HG02852 (cell line): ENCODE measurements around the gene GLS.
"Not testable (repeated sequence)": the region's sequence is repeated elsewhere in the genome, so short reads cannot be mapped to it uniquely, and the experiment has no call there.

Source experiments
- ATAC-seq: cut with Tn5 transposase; IDR thresholded peaks from one replicate; pipeline ENCODE4 v1.9.1; 2021; ENCODE audit warnings: mild to moderate bottlenecking, moderate library complexity; ENCODE audit not compliant: unreplicated experiment

GLS gene

DNA sequence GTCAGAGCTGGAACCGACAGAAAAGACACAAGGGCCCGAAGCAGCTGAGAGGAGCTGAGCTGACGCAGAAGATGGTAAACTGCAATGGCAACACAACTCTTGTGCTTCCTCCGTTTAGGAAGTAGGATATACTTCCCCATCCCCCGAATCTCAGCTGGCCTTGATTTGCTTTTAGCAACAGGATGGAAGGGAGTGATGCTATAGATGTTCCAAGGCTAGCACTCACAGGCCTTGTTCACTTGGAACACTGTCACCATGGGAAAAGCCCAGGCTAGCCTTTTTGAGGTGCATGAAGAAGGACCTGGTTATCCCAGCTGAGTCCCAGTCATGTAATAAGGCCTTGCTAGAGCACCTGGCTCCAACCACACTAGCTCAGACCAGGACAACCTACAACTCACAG lies 107.3 kb downstream of the GLS start:
- ATAC-seq: no peak

DNA sequence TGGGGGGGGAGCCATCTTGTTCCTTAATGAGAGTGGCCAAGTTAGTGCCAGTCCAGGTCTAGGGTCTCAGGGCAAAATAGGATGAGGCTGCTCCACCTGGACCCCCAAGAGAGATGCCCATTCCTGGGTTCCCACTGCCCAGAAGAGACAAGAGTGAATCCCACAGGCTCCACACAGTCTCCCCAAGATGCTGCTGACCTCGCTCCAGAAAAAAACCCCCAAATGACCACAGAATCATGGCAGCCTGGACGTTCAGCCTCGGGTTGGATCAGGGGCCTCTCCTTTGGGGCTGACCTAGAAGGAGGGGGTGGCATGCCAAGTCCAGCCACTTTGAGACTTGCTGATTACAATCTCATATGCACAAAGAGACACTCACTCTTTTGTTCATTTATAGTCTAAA lies 108.3 kb downstream of the GLS start:
- no peak for ATAC-seq

DNA sequence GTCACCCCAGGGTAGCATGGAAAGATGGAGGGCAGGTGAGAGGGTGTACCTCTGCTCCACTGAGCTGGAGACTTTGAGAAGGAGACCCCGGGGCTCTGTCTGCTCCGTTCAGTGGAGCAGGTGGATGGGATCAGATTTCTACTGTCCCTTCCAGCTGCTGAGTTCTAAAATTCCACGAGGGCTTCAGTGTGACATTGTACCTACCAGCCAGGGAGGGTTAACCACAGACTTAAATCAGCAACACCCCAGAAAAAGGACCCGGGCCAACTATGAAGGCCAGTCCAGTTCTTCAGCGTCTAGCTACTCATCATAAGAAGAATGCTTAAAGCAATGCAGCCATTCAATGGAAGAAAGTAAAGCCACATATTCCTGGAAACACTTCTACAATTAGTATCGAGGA lies 109.5 kb downstream of the GLS start:
- ATAC-seq: no peak

DNA sequence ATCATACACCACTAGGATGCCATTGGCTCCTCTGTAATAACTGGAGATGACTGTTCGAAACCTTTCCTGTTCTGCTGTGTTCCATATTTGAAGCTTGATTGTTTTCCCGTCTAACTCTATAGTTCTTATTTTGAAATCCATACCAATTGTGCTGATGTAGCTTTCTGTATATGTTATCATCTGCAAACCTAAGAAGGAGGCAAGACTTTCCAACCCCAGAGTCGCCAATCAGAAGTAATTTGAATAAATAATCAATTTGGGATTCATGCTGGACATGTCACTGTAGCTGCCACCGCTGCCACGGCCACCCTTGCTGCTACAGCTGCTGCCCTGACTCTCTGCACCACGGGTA lies 112.6 kb downstream of the GLS start:
- ATAC-seq: no peak

DNA sequence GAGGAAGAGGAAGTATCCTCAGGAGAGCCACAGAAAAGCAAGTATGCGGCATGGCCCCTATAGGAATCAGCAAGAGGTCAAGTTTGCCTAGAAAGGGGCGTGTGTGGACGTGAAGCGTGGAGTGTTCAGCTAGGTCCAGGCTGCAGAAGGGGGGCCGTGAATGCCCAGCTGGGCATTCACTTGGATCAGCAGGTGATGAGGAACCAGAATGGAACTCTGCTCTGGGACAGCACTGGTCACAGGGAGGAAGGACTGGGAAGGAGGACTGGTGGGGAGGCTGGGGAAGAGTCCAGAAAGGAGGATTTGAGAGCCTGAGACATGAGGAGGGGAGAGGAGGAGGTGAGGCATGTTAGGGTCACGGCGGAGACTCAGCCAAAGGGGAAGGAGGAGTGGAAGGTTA lies 113.5 kb downstream of the GLS start:
- ATAC-seq: no peak

DNA sequence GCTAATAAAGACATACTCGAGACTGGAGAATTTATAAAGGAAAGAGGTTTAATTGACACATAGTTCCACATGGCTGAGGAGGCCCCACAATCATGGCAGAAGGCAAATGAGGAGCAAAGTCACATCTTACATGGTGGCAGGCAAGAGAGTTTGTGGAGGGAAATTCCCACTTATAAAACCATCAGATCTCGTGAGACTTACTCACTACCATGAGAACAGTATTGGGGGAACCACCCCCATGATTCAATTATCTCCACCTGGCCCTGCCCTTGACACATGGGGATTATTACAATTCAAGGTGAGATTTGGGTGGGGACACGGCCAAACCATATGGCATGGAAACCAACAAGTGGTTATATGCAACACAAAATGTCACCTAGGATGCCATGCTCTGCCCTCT lies 114.7 kb downstream of the GLS start:
- not testable (repeated sequence) for ATAC-seq

DNA sequence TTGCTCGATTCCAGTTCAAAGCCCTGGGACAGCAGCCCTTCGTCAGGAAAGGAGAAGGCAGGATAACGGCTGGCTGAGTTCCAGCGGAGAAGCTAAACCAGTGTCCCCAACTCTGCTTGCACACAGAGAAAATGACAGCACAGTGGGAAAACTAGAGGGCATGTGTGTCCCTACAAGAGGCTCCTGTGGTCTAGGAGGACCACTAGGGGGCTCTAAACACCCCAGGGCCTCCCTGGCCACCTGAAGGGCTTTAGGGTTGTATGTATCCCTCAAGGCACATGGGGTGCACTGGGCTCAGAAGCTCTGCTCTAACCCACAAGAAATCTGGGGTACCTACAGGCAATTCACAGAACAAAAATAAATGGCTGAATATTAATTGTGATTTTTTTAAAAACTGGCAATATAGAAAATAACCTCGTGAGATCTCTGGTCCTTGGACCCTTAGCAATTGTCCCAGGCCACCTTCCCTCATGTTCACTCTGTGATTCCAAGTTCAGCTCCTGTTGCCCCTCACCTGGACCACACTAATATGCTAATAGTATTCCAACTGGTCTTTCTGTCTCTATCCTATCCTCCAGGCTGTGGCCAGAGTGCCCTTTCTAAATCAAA lies 115.8 kb downstream of the GLS start:
- no peak for ATAC-seq

DNA sequence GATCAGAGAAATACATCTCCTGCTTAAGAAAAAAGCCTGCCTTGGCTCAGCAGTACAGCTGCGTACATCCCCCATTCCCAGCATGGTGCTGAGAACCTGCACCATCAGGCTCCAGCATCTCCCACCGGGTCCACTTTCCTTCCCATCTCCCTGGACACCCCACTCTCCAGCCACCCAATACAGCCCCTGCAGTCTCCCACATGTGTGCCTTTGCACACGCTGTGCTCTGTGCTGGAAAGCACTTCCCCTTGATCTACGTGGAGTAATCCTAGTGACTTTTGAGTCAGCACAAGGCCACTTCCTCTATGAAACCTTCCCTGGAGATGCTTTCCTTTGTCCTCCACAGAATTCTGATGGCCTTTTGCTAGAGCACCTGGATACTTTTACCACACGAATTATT lies 116.3 kb downstream of the GLS start:
- no peak for ATAC-seq

DNA sequence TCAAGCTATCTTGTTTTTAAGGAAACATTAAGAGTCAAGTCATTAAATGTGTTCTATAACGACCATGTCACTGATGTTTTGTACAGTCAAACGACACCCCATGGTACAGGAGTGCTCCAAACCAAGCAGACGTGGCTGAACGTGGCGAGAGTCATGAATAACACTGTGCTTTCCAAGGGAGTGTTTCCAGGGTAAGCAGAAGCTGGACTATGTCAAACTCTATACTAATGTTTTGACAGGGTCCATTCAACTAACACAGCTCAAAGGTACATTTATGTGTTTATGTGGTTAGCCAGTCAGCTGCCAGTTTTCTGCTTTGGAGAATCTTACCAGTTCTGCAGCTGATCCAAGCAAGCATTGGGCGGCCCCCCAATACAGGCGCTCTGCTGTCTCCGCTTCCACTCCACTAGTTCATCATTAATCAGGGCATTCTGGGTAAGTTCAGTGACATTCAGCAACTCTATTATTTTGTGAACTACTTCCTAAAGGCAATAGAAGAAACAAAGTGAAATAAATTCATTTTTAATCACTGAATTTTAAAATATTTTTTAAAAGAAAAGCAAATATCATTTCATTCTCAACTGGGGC lies 117.0 kb downstream of the GLS start:
- no peak for ATAC-seq

DNA sequence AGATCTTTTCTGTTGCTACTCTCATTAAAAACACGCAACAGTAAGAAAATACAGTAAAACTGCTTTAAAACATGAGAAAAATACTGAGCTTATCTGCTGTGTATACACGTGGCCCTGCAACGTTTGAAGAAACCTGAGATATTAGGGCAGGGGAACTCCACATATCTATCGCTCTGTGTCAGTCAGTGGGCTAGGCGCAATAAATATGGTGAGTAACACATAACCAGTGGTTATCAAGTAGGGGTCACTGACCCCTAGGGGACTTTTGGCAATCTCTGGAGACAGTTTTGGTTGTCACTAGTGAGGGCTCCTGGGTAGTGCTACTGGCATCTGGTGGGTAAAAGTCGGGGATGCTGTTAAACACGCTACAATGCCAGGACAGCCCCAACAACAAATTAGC lies 118.4 kb downstream of the GLS start:
- ATAC-seq: no peak

DNA sequence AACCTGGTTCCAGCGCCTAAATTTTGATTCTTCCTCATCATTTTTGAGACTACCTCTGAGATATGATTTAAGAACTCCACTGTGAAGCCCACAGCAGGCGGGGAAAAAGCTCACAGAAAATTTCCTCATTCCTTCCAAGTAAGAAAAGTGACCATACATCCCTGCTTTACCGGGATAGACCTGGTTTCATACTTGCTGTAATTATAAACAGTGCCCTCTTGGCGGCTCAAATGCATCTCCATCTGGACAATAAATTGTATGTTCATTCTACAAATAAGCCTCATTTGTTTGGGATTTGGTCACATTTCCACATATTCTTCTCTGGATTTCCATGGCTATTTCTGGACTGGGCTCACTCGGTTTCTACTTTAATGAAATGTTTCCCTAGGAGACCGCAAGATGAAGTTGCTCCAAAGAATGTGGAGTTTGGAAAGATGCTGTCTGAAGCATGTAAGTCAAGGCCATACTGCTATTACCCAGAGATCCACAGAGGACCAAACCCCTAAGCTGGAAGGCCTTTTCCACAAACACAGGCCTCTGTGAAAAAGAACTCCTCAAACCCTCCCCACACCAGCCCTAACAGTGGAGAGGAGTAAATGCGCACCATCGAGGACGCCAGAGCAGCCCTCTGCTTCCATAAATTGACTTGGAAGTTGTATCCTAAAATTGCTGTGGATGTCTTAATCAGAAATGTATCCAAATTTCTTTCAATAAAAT lies 119.5 kb downstream of the GLS start:
- ATAC-seq: no peak

DNA sequence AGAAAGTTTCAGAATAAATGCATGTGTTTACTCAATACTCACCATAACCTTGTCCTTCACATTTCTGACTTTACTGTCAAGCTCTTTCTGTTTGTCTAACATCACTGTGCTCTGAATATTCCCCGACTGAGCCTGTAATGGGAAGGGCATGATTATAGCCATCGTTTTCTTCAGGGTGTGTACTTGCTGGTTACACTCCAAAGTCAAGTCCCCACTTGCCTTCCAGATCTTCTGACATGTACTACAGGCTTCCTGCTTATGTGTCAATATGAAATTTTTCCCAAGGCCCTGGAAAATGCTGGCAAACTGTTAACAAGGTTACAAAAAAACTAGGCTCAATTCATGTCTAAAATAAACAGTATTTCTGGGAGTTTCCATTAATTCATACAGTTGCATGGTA lies 120.4 kb downstream of the GLS start:
- no peak for ATAC-seq

DNA sequence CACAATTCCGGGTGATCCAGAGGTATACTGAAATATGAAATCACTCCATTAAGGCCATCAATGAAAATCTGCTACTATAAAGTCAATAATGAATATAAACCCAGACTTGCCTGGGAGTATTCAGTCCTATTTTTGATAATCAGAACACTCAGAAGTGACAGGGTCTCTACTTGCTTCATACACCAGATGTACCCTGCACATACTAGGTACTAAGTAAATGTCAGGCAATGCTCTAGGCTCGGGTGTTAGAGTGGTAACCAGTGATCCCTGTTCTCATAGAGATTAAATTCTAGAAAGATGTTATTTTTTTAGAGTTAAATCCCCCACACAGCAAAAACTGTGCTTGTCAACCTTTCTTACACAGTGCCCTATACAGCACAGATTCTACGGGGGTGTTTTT lies 121.0 kb downstream of the GLS start:
- ATAC-seq: no peak

DNA sequence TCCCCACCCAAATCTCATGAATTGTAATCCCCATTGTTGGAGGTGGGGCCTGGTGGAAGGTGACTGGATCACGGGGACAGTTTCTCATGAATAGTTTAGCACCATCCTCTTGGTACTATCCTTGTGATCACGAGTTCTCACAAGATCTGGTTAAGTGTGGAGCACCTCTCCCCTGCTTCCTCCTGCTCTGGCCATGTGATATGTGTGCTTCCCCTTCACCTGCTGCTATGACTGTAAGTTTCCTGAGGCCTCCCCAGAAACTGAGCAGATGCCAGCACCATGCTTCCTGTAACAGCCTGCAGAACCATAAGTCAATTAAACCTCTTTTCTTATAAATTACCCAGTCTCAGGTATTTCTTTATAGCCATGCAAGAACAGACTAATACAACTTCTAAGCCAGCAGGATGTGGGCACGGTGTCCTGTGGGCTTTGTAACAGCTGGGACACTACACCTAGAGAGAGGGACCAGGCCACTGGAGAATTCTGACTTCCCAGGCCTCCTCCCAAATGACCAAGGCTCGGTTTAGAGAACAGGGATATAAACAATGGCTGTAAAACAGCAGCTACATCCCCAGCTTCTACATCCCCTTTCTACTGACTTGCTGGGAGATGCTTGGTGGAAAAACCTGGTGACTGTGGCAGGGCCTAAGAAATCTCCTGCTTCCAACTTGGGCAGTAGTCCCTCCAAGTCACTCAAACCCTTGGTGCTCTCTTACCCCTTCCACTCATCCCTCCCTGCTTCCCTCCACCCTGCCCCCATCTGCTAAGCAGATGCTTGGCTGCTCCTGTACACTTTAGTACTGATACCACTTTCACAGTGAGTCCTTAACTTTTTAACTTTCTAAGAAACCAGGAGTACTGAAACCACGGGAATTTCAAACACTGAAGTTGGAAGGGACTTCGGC lies 123.0 kb downstream of the GLS start:
- no peak for ATAC-seq

DNA sequence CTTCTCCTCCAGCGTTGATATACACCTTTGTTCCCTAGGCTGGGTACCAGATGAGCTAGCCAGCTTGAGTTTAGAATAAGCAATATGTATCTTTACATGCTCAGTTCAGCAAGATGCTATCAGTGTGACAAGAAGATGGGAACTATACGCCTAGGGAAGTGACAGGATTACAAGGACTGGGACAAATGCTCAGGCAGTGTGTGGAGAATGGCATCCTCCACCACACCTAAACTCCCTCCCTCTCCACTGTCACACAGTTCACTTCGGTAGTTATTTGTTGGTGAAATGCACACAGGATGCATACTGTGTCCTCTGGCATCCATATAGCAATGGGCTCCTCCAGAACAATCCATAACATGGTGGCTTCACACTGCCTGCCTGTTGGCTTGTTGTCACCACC lies 125.7 kb downstream of the GLS start:
- ATAC-seq: no peak

DNA sequence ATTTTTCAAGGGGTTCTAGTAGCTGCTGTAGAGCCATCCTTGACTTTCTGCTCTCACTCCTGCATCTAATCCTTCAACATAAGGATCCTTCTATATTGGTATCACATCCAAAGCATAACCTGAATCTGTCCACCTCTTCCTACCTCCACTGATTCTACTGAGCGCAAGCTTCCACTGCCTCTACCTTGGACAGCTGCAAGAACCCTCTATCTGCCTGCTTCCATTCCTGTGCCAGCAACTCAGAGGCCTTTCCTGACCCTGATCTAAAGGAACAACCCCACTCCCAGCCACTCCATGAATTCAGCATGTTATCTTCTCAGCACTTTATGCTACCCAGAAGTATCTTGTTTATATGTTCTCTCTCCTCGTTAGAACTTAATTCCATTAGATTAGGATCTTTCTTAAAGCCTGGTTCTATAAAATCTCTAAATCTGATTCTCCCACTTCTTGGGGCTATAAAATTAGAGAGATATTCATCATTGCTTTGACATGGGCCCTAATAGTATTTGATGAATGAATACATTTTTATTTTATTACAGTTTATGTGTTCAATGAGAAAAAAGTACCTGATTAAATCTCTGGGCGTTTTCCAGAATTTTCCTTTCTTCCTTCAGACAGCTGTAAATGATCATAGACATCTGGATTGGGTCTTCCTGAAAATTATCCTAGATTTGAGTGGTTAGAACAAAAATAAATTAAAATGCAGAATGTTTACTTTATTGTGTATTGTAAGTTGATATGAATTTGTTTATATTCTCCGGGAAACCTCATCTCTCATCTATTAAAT lies 126.6 kb downstream of the GLS start:
- no peak for ATAC-seq

DNA sequence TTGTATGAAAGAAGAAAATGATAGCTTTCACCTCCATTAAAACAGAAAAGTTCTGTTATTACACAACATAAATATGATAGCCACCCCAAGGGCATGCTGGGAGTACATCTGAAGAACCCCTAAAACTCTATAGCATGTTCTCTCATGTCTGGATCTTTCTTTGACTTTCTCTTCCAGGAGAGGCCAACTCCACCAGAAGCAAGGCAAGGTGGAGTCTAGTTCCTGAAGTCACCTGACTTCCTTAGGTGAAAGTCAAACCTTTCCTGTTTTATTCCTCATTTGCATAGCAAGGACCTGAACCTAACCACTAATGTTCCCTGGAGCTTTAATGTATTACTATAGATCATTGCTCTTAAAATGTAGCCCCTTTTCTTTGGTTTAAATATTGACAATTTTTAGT lies 127.7 kb downstream of the GLS start:
- ATAC-seq: no peak

DNA sequence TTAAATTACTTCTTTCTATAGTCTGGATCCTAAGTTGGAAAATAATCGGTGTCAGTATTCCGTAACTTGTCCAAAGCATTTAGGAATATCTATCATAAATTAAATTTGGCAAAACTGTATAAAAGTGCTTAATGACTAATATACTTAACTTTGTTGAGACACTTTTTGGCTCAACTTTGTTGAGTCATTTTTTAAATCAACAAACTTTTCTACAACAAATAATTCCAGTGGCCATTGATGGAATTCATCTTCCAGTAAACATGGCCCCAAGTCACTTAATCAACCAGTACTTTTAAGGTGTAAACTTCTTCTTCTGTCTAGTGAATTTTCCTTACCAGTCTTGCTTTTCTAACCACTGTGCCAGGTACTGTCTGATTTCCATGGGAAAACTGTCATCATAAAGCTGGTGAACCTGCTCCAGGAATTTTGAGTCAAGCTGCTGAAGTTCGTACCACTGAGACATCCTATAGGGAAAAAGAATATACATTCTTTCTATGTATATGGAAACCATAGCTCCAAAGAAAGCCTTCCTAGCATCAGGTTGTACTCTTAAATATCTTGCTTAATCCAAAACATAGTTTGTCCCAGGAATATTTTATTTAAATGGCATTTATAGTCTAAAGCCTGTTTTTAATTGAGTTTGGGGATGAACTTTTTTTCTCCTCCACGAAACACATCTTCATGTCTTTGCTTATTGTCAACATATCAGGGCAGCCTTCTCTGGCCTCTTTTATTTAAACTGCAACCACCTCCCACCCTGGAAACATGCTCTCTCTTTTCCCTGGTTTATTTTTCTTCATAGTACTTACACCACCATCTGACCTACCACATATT lies 129.1 kb downstream of the GLS start:
- ATAC-seq: no peak

DNA sequence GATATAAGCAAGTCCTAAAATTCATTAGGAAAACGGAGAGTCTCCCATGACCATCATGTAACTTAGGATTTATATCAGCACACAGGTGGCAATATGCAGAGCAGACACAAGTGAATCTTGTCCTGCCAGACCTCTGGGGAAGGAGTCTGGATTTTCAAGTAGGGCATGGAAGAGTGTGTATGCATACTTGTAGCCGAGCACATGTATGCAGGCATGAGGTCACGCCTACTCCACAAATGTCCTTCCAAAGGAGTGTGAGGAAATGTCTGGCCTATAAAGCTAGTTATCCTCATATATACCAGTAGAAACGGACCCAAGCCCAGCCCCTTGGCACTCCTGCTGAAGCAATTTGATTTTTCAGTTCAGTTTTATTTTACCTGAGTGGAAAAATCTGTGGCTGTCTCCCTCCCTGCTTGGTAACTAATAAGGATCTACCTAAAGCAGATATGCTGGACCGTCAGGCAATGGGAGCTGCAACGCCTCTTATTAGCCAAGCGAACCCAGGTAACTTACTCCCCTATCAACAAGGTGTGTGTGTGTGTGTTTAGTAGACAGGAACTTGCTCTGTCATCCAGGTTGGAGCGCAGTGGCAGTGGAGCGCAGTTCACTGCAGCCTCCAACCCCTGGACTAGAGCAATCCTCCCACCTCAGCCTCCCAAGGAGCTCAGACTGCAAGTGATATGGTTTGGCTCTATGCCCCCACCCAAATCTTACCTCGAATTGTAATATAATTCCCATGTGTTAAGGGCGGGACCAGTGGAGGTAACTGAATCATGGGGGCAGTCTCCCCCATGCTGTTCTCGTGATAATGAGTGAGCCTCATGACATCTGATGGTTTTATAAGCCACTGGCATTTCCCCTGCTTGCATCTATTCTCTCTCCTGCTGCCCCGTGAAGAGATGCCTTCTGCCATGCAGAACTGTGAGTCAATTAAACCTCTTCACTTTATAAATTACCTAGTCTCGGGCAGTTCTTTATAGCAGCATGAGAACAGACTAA lies 130.6 kb downstream of the GLS start:
- ATAC-seq: no peak
